ENCODE results near the gene SNAP23. TPM values are rescaled to one million over a fixed set of nuclear protein-coding genes. Genes with fewer than 3 reads are reported as not detected.

SNAP23 gene
- total and polyA plus RNA-seq, 2 of the 8 experiments (the other 6 are each of a cell fraction or from before 2014, with no cell fraction given), result 58.0 to 72.8 TPM

DNA sequence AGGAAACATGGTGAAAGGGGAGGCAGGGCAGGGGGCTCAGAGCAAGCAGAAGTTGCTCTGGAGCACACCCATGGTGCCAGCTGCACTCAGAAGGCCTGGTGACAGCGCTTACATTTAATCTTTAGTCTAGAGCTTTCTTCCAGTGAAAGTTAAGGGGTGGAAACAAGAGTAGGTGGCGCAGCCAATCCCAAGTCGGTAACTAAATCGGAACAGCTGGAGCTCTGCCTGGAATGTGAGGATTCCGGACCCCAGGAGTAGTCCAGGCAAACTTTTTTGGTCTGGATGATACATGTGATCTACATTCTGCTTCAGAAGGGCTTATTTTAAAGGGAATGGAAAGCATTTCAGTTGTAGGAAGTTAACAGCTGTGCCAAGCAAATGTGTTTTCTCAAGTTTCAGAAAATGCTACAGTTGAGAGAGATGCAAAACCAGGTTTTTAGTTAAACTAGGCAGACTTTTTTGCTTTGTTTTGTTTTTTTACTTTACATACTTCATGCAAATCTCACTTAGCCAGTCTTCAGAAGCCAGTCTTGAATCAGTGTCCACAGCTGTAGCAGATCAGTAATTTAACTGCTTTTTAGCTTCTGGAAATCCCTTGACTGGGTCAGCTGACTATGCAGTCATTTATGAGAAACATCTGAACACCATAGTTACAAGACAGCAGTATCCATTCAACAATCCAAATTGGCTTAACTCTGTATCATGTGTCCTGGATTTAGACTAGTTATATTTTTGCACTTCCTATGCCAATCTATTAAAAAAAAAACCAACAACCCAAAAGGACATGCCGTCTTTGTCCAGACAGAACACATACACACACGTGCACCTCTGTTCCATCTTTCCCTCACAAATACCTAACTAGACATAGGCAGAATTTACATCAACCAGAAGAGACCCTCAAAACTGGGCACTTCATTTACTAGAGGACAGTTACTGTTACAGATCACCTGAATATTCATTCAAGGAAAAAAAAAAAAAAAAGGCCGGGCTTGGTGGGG lies 37.7 kb upstream of the SNAP23 start (continued):
- TF ChIP-seq, protein P1, sequence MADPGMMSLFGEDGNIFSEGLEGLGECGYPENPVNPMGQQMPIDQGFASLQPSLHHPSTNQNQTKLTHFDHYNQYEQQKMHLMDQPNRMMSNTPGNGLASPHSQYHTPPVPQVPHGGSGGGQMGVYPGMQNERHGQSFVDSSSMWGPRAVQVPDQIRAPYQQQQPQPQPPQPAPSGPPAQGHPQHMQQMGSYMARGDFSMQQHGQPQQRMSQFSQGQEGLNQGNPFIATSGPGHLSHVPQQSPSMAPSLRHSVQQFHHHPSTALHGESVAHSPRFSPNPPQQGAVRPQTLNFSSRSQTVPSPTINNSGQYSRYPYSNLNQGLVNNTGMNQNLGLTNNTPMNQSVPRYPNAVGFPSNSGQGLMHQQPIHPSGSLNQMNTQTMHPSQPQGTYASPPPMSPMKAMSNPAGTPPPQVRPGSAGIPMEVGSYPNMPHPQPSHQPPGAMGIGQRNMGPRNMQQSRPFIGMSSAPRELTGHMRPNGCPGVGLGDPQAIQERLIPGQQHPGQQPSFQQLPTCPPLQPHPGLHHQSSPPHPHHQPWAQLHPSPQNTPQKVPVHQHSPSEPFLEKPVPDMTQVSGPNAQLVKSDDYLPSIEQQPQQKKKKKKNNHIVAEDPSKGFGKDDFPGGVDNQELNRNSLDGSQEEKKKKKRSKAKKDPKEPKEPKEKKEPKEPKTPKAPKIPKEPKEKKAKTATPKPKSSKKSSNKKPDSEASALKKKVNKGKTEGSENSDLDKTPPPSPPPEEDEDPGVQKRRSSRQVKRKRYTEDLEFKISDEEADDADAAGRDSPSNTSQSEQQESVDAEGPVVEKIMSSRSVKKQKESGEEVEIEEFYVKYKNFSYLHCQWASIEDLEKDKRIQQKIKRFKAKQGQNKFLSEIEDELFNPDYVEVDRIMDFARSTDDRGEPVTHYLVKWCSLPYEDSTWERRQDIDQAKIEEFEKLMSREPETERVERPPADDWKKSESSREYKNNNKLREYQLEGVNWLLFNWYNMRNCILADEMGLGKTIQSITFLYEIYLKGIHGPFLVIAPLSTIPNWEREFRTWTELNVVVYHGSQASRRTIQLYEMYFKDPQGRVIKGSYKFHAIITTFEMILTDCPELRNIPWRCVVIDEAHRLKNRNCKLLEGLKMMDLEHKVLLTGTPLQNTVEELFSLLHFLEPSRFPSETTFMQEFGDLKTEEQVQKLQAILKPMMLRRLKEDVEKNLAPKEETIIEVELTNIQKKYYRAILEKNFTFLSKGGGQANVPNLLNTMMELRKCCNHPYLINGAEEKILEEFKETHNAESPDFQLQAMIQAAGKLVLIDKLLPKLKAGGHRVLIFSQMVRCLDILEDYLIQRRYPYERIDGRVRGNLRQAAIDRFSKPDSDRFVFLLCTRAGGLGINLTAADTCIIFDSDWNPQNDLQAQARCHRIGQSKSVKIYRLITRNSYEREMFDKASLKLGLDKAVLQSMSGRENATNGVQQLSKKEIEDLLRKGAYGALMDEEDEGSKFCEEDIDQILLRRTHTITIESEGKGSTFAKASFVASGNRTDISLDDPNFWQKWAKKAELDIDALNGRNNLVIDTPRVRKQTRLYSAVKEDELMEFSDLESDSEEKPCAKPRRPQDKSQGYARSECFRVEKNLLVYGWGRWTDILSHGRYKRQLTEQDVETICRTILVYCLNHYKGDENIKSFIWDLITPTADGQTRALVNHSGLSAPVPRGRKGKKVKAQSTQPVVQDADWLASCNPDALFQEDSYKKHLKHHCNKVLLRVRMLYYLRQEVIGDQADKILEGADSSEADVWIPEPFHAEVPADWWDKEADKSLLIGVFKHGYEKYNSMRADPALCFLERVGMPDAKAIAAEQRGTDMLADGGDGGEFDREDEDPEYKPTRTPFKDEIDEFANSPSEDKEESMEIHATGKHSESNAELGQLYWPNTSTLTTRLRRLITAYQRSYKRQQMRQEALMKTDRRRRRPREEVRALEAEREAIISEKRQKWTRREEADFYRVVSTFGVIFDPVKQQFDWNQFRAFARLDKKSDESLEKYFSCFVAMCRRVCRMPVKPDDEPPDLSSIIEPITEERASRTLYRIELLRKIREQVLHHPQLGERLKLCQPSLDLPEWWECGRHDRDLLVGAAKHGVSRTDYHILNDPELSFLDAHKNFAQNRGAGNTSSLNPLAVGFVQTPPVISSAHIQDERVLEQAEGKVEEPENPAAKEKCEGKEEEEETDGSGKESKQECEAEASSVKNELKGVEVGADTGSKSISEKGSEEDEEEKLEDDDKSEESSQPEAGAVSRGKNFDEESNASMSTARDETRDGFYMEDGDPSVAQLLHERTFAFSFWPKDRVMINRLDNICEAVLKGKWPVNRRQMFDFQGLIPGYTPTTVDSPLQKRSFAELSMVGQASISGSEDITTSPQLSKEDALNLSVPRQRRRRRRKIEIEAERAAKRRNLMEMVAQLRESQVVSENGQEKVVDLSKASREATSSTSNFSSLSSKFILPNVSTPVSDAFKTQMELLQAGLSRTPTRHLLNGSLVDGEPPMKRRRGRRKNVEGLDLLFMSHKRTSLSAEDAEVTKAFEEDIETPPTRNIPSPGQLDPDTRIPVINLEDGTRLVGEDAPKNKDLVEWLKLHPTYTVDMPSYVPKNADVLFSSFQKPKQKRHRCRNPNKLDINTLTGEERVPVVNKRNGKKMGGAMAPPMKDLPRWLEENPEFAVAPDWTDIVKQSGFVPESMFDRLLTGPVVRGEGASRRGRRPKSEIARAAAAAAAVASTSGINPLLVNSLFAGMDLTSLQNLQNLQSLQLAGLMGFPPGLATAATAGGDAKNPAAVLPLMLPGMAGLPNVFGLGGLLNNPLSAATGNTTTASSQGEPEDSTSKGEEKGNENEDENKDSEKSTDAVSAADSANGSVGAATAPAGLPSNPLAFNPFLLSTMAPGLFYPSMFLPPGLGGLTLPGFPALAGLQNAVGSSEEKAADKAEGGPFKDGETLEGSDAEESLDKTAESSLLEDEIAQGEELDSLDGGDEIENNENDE (IDR thresholded peaks at IDR 0.05; ENCODE audit: insufficient replicate concordance, low read length), result peak; percentile 60
- TF ChIP-seq YY1 (IDR thresholded peaks at IDR 0.05; ENCODE audit: low read depth, low read length), result 0 out of 2 replicates have a peak, but pooled peaks have one; percentile 9
- no peak for TF ChIP-seq SUZ12 (IDR thresholded peaks at IDR 0.05; ENCODE audit: low read length)
- peak; percentile 64 for TF ChIP-seq NANOG (IDR thresholded peaks at IDR 0.05; ENCODE audit: insufficient read depth, low read depth, low read length, poor library complexity, severe bottlenecking)
- TF ChIP-seq SIN3A (conservative IDR thresholded peaks at IDR 0.05 in 1 of 2, IDR thresholded peaks at IDR 0.05 in 1 of 2; ENCODE audit: low read depth in 1 of 2, low read length in 2 of 2), result peak; percentile 73 to 95; a peak in 2 of 4 replicates
- TF ChIP-seq CREB1 (IDR thresholded peaks at IDR 0.05), result no peak
- peak; percentile 80; the same call in 1 of the 2 replicates for TF ChIP-seq TCF12 (IDR thresholded peaks at IDR 0.05; ENCODE audit: low read depth, low read length)
- no peak for TF ChIP-seq CHD2 (IDR thresholded peaks at IDR 0.05; ENCODE audit: low read length)
- peak in 1 of 2 experiments; percentile 50; a peak in 1 of 3 replicates for TF ChIP-seq POLR2A (IDR thresholded peaks at IDR 0.05; ENCODE audit: control extremely low read depth in 1 of 2, low read depth in 2 of 2, low read length in 2 of 2)

Data from H1 (cell line).